Gastroesophageal sphincter (tissue), 4 donors: ENCODE measurements around the gene IFNA8. TPM values are rescaled to one million over a fixed set of nuclear protein-coding genes. Genes with fewer than 3 reads are reported as not detected.

Experiments
- ATAC-seq: fragments of 150-250 bp; one replicate; pipeline ENCODE4 v1.9.1; 2016; ENCODE audit warnings: mild to moderate bottlenecking, moderate library complexity
- H3K27ac ChIP-seq, 4 donors: fragments of 200-600 bp; sonication (generic) in 3 of 4; 1 replicate in 3 of 4; 2 replicates in 1 of 4; pipeline ENCODE4 v1.5.1; 2016 to 2019
- H3K27me3 ChIP-seq: fragments of 200-600 bp; sonication (generic); one replicate; pipeline ENCODE4 v1.5.1; 2019
- H3K36me3 ChIP-seq, 2 donors: fragments of 200-600 bp; sonication (generic); one replicate each; pipeline ENCODE4 v1.5.1; 2019; ENCODE audit warnings: control low read depth in 1 of 2
- H3K4me1 ChIP-seq, 3 donors: fragments of 200-600 bp; sonication (generic); 1 replicate in 2 of 3; 2 replicates in 1 of 3; pipeline ENCODE4 v1.5.1; 2016 to 2019; ENCODE audit warnings: control low read depth in 2 of 3
- H3K4me3 ChIP-seq, 2 donors: fragments of 200-600 bp; sonication (generic); one replicate each; pipeline ENCODE4 v1.5.1; 2019; ENCODE audit warnings: mild to moderate bottlenecking in 1 of 2, moderate library complexity in 1 of 2
- H3K9me3 ChIP-seq, 3 donors: fragments of 200-600 bp; sonication (generic); one replicate each; pipeline ENCODE4 v1.5.1; 2017 to 2019; ENCODE audit warnings: control low read depth in 2 of 3
- CTCF ChIP-seq, 4 experiments: fragments of 200-600 bp in 2 of 4; fragments of 450-650 bp in 2 of 4; sonication (generic) in 1 of 4; IDR thresholded peaks; one replicate each; pipeline ENCODE4 v1.5.1; 2017 to 2019; ENCODE audit warnings: antibody characterized with exemption in 4 of 4, mild to moderate bottlenecking in 2 of 4, moderate library complexity in 2 of 4
- POLR2AphosphoS5 ChIP-seq: sonication (generic); formaldehyde crosslinking; IDR thresholded peaks from one replicate; pipeline ENCODE4 v1.6.1; 2017; ENCODE audit warnings: antibody characterized with exemption
- total RNA-seq, 4 donors: library from RNA; depleted of rRNA; stranded (reverse); fragments of >200 nt; gene quantifications; one replicate each; pipeline ENCODE4 v1.1.0, GENCODE V29; 2016

Gene IFNA8
- total RNA-seq, 4 donors from 2014 or later = not detected

- Histone ChIP-seq H3K4me3 (no peak overlapping the region), H3K27ac (no peak overlapping the region), H3K27me3 (no peaks in the 10 kb centered on the region), H3K4me1 (no peaks in the 10 kb centered on the region), H3K36me3 (no peaks in the 10 kb centered on the region), H3K9me3 (no peaks in the 10 kb centered on the region)
- TF ChIP-seq CTCF (IDR thresholded peaks at IDR 0.05) (peak in 2 of 4 experiments; percentile 28 to 49), POLR2AphosphoS5 (no peak)
- peak; percentile 50 for ATAC-seq
Observed at GRCh38 chr9:21455320-21455719, 46.4 kb downstream of the IFNA8 start.

Other genes with a start within 250 kb of the IFNA8 start
- not detected for gene IFNA21, start 242.5 kb upstream of the IFNA8 start, total RNA-seq
- gene IFNA4, start 221.5 kb upstream of the IFNA8 start, total RNA-seq = not detected
- not detected for gene IFNA7, start 206.9 kb upstream of the IFNA8 start, total RNA-seq
- gene IFNA10, start 202.0 kb upstream of the IFNA8 start, total RNA-seq = not detected
- not detected for gene IFNA16, start 191.8 kb upstream of the IFNA8 start, total RNA-seq
- not detected for gene IFNA17, start 180.9 kb upstream of the IFNA8 start, total RNA-seq
- gene IFNA14, start 169.1 kb upstream of the IFNA8 start, total RNA-seq = under 1 TPM in 1 of 4 donors, not detected in 3; 0.40 TPM
- not detected for gene IFNA5, start 103.8 kb upstream of the IFNA8 start, total RNA-seq
- gene KLHL9, start 73.7 kb upstream of the IFNA8 start, total RNA-seq = 10 to 100 TPM; 20.5 to 32.1 (median 24.4) TPM
- gene IFNA6, start 58.2 kb upstream of the IFNA8 start, total RNA-seq = not detected
- gene IFNA13, start 41.1 kb upstream of the IFNA8 start, total RNA-seq = not detected
- not detected for gene IFNA2, start 23.7 kb upstream of the IFNA8 start, total RNA-seq
- not detected for gene IFNA1, start 31.3 kb downstream of the IFNA8 start, total RNA-seq
- not detected for gene IFNE, start 73.2 kb downstream of the IFNA8 start, total RNA-seq